GM19238 (cell line): Measurements from ENCODE around the gene LPAR2.

Experiments
- DNase-seq: peaks from one replicate; pipeline ENCODE4 v3.0.0; 2011; ENCODE audit warnings: low spot score; ENCODE audit not compliant: insufficient read length

LPAR2 gene

DNA sequence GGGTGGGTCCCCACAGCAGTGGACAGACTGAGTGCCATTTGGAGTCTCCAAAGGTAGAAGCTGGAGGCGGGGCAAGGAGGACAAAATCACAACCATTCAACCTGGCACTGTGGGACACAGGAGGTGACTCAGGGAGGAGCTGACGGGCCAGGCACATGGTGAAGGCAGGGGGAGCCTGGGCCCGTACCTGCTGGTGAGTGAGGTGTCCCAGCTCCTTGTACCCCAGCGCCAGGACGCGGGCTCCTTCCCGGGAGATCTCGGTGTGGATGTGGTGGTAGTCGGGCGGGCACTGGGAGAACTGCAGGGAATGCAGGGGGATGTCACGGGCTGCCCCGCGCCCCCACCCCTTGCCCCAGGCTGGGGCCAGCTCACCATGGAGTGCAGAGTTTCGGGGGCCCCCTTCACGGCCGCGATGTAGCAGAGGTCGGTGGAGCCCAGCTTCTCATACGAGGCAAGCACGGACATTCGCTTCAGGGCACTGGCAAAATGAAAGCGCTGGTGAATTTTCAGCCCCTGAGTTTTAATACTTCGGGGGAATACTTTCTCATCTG is 25.7 kb upstream of the LPAR2 start:
- no peak for DNase-seq

DNA sequence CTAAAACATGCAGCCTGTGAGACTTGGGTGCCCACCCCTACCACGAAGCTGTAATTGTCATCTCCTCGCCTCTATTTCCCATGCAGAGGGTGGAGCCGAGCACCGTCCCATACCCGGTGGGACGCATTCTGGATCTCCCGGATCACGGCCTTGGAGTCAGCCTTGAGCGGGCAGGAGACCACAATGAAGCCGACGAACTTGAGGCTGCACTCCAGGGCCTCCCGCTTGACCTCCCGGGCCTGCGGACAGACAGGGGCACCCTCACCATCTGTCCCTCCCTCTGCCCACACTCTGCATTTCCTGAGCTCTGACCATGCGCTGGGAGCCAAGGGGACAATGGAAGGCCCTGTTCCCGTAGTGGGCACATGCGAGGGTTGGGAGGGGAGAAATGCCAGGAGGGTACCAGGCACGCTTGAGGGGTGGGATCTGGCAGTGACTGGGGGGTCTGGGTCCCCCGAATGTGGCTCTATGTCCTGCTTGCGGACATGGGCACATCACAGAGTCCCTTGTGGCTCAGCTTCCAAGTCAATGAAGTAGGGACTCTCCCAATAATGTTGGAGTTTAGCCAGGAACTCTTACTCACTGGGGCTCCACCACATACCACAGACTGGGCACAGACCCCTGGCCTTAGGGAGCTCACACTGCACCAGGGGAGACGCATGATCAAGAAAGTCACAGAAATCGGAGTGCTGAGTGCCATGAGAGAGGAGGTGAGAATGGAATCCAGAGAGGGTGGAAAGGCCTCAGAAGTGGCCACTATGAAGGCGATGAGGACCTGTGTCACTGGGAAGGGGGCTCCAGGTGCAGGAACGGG is 24.7 kb upstream of the LPAR2 start:
- DNase-seq, result no peak

DNA sequence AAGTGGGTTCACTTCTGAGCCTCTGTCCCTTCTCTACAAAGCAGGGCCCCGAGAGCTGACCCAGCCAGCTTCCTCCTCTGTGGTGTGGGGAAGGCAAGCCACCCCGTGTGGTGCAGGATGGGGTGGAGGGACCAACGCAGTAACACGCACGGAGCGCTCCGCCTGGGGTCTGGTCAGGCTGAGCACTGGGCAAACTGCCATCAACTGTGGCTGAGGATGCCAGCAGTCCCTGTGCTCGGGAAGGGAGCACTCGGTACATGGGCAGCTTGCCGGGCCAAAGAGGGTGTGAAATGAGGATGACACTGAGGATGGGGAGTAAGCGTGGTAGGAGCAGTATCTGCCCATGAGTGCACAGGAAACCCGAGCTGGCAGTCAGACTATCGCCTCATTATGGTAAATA is 23.1 kb upstream of the LPAR2 start:
- DNase-seq, result no peak

DNA sequence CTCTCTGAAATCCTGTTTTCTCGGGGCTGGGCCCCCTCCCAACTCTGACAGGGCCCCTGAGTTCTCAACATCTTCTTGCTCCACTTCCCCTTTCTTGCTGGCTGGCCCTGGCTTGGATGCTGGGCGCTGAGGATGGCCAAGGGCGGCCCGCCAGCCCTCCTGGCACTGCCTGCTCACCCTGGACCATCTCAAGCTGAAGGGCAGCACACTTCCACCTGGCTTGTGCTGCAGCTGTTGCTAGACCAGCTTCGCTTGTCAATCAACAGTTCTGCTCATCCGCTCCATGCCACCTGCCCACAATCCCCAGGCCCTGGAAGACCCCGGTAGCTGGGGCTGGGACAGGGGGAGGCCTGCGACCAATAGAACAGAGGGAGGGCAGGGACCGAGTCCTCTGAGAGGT is 22.3 kb upstream of the LPAR2 start:
- DNase-seq, result no peak

DNA sequence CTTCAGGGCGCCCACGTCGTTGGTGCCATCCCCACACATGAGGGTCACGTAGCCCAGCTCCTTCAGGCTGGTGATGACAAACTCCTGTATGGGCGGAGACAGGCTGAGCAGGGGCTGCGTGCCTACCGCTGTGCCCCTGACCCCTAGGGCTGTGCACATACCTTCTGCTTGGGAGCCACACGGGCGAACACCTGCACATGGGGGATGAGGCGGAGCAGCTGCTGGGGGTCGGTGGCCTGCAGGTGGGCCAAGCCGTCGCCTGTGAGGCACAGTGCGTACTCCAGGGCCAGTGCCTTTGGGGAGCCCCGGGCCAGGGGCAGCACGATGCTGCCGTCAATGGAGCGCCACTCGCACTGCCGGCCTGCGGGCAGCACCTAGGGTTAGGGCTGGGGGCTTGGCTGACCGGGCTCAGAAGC is 21.6 kb upstream of the LPAR2 start:
- no peak for DNase-seq

DNA sequence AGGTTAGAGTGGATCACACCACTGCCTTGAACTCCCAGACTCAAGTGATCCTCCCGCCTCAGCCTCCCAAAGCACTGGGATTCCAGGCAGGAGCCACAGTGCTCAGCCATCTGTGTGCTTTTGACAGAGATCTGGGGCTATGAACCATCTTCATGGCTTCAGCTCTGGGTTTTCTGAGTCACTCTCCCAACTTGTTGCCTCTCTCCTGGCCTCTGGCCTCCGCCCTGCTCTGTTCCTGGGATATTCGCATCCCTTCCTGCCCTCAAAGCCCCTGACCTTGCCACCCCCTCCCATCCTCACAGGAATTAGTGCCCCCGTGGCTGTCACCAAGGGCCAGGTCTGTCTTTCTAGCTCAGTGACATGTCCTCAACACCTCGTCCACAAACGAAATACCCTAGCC is 21.1 kb upstream of the LPAR2 start:
- DNase-seq, result no peak

DNA sequence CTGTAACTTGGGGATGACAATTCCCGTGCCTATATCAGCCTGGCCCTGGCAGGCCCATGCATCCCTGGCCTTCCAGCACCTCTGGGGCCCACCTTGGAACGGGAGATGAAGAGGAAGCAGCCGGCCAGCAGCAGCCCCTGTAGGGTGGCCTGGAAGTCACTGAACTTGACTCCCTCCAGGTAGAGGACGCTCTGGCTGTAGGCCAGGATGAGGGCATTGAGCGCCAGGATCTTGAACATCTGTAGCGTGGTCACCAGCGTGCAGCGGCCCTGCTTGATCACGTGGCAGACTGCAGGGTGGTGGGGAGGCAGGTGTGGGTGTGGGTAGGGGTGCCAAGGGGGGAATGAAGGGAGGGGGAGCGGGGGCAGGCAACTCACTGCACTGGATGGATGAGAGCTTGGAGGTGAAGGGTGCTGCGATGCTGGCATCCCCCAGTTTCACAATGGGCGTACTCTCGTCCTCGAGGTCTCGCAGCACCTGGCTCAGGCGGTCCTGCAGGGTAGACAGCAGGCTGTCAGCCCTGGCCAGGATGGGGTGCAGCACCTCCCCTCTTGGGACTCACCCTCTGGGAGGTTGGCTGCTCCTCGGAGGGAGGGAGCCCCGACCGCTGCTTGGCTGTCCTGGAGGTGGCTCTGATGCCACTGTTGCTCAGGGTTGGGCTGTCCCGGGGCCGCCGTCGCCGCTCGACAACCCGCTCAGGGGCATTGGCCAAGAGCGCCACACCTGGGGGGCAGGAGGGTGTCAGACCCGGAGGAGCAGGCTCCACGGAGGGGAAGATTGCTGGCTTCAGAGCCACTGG is 19.2 kb upstream of the LPAR2 start:
- no peak for DNase-seq

DNA sequence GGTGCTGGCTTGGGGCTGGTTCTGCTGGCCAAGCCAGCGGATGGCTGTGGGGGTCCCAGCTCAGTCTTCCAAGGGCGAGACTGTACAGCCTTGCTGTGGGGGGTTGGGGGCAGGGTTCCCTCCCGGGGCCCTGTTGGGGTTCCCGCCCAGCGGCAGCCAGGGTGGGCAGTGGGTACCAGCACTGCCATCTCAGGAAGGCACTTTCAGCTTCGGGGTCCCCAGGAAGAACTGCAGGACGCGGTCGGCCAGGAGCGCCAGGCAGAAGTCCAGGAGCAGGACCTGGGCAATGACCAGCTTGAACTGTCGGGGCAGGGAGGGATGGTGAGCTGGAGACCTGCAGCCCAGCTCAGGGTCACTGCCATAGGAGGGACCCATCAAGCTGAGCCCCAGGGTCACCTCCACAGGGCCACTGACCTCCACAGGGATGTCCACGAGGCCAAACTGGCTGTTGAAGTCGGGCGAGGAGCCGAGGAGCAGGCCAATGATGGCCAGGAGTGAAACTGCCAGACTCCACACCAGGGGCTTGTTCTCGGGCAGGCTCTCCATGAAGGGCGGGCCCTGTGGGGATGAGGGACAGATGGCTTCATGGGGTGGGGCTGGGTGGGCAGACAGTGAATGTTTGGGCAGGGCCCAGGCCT is 17.3 kb upstream of the LPAR2 start:
- DNase-seq, result no peak

DNA sequence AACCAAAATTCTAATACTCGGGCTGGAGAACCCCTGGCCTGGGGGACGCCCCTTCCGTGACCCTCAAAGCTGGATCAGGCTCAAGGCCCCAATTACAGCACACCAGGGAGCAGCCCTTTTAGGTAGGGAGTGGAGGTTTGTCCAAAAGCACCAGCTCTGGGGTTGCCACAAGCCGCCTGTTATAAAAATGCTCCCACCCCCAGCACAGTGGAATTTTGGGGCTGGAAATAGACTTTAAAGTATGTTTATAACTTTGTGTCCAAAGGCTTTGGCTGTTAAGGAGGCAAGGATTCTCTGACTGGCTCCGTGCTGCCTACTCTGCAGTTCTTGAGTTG is 16.0 kb upstream of the LPAR2 start:
- no peak for DNase-seq

DNA sequence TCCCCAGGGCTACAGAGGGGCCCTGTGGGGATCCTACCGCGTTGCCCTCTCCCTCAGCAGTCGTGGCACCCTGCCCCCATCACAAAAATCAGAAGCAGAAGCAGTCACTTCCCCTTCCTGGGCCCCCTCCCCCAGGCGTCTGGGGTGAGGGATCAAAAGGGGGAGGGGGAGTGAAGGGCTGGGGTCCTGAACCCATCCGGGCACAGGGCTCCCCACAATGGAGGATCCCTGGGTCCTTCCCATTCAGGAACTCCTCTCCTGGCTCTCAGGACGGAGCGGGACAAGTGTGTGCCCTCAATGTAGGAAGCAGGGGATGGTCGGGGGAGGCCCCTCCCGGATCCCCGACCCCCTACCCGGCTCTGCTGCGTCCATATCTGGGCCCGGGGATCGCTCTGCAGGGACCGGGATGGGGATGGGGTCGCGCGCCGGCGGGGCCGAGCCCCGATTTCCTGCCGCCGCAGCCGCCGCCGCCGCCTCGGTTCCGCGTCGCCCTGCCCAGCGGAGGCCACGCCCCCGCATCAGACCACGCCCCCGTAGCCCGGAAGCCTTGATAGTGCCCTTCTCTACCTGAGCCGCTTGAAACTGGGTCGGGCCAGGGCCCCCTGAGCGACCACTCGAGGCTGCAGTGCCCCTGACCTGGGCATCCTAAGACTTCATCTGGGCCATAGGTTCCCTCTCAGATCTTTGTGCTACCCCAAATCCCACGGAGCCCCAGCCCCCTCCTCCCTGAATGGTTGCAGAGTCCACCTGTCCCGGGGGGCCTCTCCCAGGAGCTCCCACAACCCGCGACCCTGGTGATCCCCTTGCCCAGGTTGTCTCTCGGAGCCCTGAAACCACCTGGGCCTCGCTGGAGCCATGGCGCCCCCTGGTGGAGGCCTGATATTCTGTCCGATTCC is 15.4 kb upstream of the LPAR2 start, which contains the start of gene GMIP:
Gene GMIP (minus strand): TSS at position 500 of the 896 bp plus-strand sequence. CDS start 128 bp downstream, at position 372.
- peak; percentile 96 for DNase-seq

DNA sequence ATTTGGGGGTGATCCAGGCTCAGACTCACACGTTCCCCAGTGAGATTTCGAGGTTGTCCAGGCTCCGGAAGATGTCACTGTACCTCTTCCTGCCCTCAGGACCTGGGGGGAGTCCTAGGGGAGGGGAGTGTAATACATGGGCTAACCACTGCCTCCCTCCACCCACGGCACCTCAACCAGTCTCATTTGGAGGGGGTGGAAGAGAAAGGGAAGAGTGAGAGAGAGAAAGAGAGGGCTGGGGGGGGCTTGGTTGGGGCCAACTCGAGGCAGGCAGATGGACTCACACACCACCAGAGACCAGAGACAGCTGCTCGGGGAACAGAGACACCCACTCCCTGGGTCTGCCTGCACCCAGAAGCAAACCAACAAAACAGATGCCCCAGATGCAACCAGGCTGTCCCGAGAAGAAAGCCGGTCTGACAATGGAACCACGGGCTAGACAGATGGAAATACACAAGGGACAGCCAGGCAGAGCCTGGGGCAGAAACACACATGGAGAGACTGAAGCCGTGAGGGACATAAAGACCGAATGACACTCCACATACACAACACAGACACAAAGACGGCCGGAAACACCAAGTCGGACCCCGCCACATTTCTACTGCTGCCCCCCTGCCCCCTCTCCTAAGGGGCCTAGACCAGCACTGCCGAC is 14.6 kb upstream of the LPAR2 start:
- DNase-seq, result peak; percentile 72

DNA sequence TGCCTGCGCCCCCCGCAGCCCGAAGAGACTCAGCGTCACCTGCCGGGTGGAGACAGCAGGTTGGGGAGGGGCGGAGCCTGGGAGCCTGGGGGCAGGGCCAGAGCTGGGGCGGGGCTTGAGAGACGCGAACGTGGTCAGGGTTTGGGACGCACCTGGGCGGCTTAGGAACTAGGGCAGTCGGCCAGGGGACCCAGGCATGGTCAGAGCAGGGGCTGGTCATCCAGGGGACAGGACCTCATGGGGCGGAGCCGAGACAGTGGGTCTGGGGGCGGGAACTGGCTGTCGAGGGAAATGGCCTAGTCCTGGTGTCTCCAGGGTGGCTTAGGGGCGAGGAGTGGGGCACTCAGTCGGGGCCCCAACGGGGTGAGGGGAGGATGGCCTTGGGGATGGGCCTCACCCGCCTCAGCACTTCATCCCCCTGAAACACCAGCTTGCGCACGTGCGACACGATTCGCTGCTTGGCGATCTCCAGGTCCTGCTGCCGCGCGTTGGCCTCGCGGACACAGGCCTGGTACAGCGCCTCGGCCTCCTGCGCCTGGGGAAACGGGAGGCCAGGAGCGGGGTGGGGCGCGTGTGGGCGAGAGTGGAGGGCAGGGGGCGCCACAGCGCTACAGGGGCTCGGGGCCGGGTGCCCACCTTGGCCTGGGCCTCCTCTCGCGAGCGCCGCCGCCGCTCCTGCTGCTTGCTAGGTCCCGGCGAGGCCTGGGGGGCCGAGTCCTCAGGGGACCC is 9.7 kb upstream of the LPAR2 start:
- DNase-seq, result no peak

DNA sequence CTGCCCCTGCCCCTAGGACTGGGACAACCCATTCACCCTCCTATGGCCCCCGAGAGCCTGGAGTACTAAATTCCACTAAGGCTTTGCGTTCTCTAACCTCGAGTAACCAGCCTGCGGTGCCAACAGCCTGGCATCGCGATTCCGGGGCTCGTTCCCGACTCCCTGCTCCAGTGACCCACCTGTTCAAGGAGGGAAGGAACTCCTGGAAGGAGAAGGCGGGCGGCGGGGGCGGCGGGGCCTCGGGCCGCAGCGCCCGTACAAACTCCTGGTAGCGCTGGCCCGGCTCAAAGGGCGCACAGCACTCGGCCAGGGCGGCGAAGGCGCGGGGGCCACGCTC is 9.1 kb upstream of the LPAR2 start:
- DNase-seq, result no peak

DNA sequence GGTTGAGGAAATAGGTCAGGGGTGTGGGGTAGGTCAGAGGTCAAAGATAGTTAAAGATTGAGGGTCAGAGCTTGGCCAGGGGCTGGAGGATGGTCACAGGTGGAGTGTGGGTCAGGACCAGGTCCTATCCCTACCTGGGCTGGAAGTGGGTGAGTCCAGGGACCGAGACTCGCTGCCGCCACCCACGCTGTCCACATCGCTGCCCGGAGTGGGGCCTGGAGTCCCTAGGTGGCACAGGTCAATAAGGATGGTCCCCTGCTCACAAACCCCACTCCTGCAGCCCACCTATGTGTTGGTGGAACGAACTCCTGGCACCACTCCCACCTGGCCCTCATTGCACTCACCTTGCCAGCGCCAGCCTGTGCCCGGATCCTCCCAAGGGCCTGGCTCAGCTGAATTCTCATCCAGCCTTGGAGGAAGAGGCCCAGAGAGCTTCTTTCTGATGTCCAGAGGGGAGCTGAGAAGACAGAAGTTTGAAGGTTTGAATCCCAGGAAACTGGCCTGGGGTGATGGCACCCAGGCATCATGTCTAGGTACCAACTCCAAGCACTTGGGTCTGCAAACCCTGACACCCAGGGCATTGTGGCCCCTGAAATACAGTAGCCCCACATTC is 8.7 kb upstream of the LPAR2 start:
- no peak for DNase-seq

DNA sequence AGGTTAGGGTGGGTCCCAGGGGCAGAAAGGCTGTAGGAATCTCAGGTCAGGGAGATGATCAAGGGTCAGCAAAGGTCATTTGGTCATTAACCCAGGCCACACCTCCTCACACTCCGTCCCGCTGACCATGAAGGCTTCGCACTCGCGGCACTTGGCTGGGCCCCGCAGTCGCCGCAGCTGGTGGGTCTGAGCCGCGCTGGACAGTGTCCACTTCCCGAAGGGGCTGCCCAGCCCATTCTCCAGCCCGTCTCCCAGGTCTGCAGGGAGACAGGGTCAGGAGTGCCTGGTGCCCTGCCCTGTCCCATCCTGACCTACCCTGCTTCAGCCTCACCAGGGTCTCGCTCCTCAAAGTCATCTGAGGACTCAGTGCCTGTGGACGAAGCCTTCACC is 7.3 kb upstream of the LPAR2 start:
- no peak for DNase-seq

DNA sequence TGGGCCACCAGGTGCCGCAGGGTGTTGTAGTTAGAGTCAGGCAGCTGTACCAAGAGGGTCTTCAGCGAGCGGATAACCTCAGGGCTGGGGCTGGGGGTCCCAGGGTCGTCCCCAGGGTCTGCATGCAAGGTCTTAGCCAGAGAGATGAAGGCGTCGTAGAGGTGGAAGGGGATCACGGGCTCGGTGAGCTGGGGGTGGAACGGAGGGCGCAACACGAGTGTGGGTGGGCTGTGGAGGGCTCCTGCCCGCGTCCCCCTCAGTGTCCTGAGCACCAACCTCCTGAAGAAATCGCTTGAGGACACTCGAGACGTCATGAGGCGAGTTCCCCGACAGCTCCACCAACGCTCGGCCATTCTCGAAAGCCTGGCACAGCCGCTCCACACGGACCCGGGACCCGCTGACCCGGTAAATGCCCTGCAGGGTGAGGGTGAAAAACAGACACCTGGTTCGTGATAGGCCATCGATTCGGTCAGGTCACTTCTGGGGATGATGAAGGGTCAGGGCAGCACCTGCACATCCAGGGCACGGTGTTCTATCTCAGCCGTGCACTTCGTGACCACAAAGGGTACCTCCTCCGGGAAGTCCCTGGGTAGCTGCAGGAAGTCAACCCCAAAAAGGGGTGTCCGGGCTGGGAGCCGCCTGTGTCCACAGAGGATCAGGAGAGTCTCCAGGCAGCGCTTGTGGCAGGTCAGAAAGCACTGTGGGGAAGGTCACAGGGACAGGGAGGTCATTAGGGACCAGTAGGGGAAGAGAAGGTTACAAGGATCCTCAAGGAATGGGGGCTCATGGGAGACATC is 6.7 kb upstream of the LPAR2 start:
- no peak for DNase-seq

DNA sequence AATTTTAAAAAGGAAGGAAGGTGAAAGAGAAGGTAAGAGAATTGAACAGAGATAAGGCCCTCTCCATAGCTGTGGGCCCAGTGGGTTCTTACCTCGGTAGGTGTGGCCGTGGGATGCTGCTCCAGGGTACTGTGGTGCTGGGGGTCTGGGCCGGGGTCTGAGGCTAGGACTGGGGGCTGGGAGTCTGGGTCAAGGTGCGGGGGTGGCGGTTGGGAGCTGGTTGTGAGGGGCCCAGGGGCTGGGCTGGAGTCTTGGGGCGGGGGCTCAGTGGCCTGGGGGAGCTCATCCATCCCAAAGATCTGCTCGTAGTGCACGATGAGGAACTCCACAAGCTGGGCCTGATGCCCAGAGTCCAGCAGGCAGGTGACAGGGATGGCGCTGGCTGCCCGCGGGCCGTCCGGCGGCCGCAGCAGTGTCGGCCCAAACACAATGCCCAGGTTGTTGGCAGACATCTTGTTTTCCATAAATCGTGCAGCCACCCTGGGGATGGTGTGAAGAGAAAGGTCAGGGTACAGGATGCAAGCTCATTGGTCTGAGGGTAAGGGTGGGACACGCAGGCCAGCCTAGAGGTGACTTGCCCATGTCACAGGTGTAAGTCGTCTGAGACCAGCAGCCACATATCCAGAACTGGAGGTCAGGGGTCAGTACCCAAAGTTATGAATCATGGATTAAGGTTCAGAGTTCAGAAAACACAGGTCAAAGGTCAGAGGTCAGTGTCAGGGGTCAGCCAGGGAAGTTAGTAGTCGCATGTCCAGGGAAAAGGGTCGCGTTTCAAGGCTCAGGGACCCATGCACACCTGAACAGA is 5.9 kb upstream of the LPAR2 start:
- DNase-seq, result no peak

DNA sequence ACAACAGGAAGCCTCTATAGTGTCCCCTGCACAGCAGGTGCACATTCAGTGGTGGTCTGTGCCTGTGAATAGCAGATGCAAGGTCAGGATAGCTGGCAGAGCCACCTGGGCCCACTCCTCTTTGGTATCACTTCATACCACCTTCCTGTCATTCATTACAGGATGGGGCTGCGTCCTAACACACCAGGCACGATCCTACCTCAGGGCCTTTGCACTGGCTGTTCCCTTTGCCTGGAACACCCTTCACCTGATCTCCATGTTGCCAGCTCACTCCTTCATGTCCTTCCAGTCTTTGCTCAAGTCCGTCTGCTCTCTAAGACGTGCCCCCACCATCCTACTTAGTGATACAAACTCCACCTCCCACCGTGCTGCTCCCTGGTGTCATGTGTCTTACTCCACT is 4.6 kb upstream of the LPAR2 start:
- no peak for DNase-seq
